ENCODE measurements around the gene SPANXN4. TPM values are rescaled to one million over a fixed set of nuclear protein-coding genes. Genes with fewer than 3 reads are reported as not detected.

Gene SPANXN4, protein sequence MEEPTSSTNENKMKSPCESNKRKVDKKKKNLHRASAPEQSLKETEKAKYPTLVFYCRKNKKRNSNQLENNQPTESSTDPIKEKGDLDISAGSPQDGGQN
- total RNA-seq: not detected

GRCh38 chrX:143025628-143026027 is at the start of gene SPANXN4:
SPANXN4 (plus strand) TSS chrX:143025928; CDS start chrX:143026015, 87 bp downstream.
- in situ Hi-C loops (cut with MboI; ENCODE audit: low pct_unique_long_range_greater_than_20kb in 2 of 9, low sequenced_read_pairs in 9 of 9, unreplicated experiment in 9 of 9): no loop called here
- Histone ChIP-seq H3K27ac (no peak within 1 kb of the TSS), H3K4me3 (no peak within 1 kb of the TSS), H3K4me1 (replicated peaks in 1 of 2) (no peaks in the 10 kb centered on the region)
- WGBS, 10 experiments: 20 to 33% methylated on average over 1 of the region's 2 CpGs; no CpG with 5 or more reads in 8 of the 10 experiments
- ATAC-seq (replicated peaks in 6 of 8): no peak

- no peak overlapping the region for H3K27ac ChIP-seq
- WGBS, 10 experiments: 0 to 95% (median 3%) methylated on average over 1 to 6 of the region's 6 CpGs; no CpG with 5 or more reads in 5 of the 10 experiments
- no peaks in the 10 kb centered on the region for H3K4me1 ChIP-seq (replicated peaks in 1 of 2)
- ATAC-seq (replicated peaks in 6 of 8): no peak
- no peak overlapping the region for H3K4me3 ChIP-seq
- in situ Hi-C loops (cut with MboI; ENCODE audit: low pct_unique_long_range_greater_than_20kb in 2 of 9, low sequenced_read_pairs in 9 of 9, unreplicated experiment in 9 of 9): no loop called here
Measured at GRCh38 chrX:142977128-142977914, 48.4 kb upstream of the SPANXN4 start.

GRCh38 chrX:142978130-142978684 is 47.5 kb upstream of the SPANXN4 start:
- no peak for ATAC-seq (replicated peaks in 6 of 8)
- Histone ChIP-seq H3K4me1 (replicated peaks in 1 of 2) (no peaks in the 10 kb centered on the region), H3K4me3 (no peak overlapping the region), H3K27ac (no peak overlapping the region)
- in situ Hi-C loops (cut with MboI; ENCODE audit: low pct_unique_long_range_greater_than_20kb in 2 of 9, low sequenced_read_pairs in 9 of 9, unreplicated experiment in 9 of 9): no loop called here
- WGBS, 10 experiments: 0 to 40% (median 16%) methylated on average over 1 to 4 of the region's 4 CpGs; no CpG with 5 or more reads in 1 of the 10 experiments

DNA sequence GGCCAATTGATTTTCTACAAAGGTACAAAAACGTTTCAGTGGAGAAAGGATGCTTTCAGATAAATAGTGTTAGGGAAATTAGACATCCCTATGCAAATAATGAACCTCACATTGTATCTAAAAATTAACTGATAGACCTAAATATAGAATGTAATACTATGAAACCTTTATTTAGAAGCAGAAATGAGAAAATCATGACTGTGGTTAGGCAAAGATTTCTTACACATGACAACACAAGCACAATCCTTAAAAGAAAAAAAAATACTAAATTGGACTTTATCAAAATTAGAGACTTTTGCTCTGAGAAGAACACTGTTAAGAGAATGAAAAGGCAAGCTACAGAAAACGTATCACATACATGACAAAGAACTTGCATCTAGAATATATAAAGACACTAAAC is 43.0 kb upstream of the SPANXN4 start:
- Histone ChIP-seq H3K27ac (no peak overlapping the region), H3K4me1 (replicated peaks in 1 of 2) (no peaks in the 10 kb centered on the region), H3K4me3 (no peak overlapping the region)
- in situ Hi-C loops (cut with MboI; ENCODE audit: low pct_unique_long_range_greater_than_20kb in 2 of 9, low sequenced_read_pairs in 9 of 9, unreplicated experiment in 9 of 9): no loop called here
- 0 to 100% (median 5%) methylated on average over 1 to 2 of the region's 2 CpGs; no CpG with 5 or more reads in 1 of the 10 experiments for WGBS, 10 experiments
- no peak for ATAC-seq (replicated peaks in 6 of 8)

DNA sequence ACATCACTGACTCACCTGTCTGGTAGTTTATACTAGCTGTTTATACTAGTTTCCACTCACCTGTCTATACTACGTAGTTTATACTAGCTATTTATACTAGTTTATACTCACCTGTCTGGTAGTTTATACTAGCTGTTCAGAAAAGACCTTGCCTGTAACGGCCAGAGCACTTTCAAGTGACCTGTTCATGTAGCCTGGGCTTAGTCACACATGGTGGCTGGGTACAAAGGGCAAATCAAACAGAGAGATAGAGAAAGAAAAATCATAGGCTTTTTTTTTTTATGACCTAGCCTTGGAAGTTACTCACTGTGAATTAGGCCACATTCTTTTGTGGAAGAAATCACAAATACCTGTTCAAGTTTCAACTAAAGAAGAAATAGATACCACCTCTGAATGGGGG is 30.7 kb upstream of the SPANXN4 start:
- in situ Hi-C loops (cut with MboI; ENCODE audit: low pct_unique_long_range_greater_than_20kb in 2 of 9, low sequenced_read_pairs in 9 of 9, unreplicated experiment in 9 of 9): no loop called here
- 0 to 13% methylated on average over 1 to 2 of the region's 2 CpGs; no CpG with 5 or more reads in 8 of the 10 experiments for WGBS, 10 experiments
- ATAC-seq (replicated peaks in 6 of 8): no peak
- Histone ChIP-seq H3K4me1 (replicated peaks in 1 of 2) (no peaks in the 10 kb centered on the region), H3K4me3 (no peak overlapping the region), H3K27ac (no peak overlapping the region)

GRCh38 chrX:142998447-142999198 is 27.1 kb upstream of the SPANXN4 start:
- Histone ChIP-seq H3K27ac (no peak overlapping the region), H3K4me1 (replicated peaks in 1 of 2) (no peaks in the 10 kb centered on the region), H3K4me3 (no peak overlapping the region)
- ATAC-seq (replicated peaks in 6 of 8): no peak
- in situ Hi-C loops (cut with MboI; ENCODE audit: low pct_unique_long_range_greater_than_20kb in 2 of 9, low sequenced_read_pairs in 9 of 9, unreplicated experiment in 9 of 9): no loop called here
- WGBS, 10 experiments: 10 to 60% (median 48%) methylated on average over 1 to 8 of the region's 8 CpGs; no CpG with 5 or more reads in 5 of the 10 experiments

GRCh38 chrX:142999199-142999701 is 26.5 kb upstream of the SPANXN4 start:
- Histone ChIP-seq H3K4me1 (replicated peaks in 1 of 2) (no peaks in the 10 kb centered on the region), H3K27ac (no peak overlapping the region), H3K4me3 (no peak overlapping the region)
- WGBS, 10 experiments: 0 to 86% (median 63%) methylated on average over 1 to 6 of the region's 6 CpGs; no CpG with 5 or more reads in 5 of the 10 experiments
- no peak for ATAC-seq (replicated peaks in 6 of 8)
- in situ Hi-C loops (cut with MboI; ENCODE audit: low pct_unique_long_range_greater_than_20kb in 2 of 9, low sequenced_read_pairs in 9 of 9, unreplicated experiment in 9 of 9): no loop called here

DNA sequence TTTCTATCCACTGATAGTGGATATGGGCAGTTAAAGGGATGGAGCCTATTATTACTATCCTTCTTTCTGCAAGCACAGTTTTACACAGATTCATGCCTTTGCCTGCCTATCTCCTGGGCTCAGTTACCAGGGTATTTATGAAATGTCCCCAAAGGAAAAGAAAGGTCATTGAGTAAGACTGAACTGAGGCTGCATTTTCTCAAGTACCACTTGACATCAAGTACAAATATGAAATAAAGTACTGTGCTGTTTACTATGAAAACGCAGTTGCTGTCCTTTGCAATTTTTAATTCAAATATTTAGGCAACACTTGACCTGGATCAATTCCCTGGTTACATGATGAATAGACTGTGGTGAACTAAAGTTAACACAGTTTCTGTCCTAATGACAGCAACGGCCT is 23.5 kb upstream of the SPANXN4 start:
- no peak for ATAC-seq (replicated peaks in 6 of 8)
- Histone ChIP-seq H3K27ac (no peak overlapping the region), H3K4me1 (replicated peaks in 1 of 2) (no peaks in the 10 kb centered on the region), H3K4me3 (no peak overlapping the region)
- in situ Hi-C loops (cut with MboI; ENCODE audit: low pct_unique_long_range_greater_than_20kb in 2 of 9, low sequenced_read_pairs in 9 of 9, unreplicated experiment in 9 of 9): no loop called here
- WGBS, 10 experiments: 0 to 92% (median 60%) methylated on average over 1 to 2 of the region's 2 CpGs; no CpG with 5 or more reads in 5 of the 10 experiments

DNA sequence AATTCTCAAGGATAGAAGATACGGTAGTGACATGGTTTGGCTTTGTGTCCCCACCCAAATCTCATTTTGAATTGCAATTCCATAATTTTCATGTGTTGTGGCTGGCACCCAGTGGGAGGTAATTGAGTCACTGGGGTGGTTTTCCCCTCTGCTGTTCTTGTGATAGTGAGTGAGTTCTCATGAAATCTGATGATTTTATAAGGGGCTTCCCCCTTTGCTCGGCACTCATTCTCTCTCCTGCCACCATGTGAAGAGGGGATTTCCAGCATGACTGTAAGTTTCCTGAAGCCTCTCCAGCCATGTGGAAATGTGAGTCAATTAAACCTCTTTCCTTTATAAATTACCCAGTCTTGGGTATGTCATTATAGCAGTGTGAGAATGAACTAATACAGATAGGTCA is 8.5 kb upstream of the SPANXN4 start:
- Histone ChIP-seq H3K27ac (no peak overlapping the region), H3K4me1 (replicated peaks in 1 of 2) (no peaks in the 10 kb centered on the region), H3K4me3 (no peak overlapping the region)
- no peak for ATAC-seq (replicated peaks in 6 of 8)
- in situ Hi-C loops (cut with MboI; ENCODE audit: low pct_unique_long_range_greater_than_20kb in 2 of 9, low sequenced_read_pairs in 9 of 9, unreplicated experiment in 9 of 9): no loop called here
- 0 to 52% (median 0%) methylated on average over 1 to 2 of the region's 2 CpGs; no CpG with 5 or more reads in 7 of the 10 experiments for WGBS, 10 experiments

- in situ Hi-C loops (cut with MboI; ENCODE audit: low pct_unique_long_range_greater_than_20kb in 2 of 9, low sequenced_read_pairs in 9 of 9, unreplicated experiment in 9 of 9): no loop called here
- Histone ChIP-seq H3K27ac (no peak overlapping the region), H3K4me1 (replicated peaks in 1 of 2) (no peaks in the 10 kb centered on the region), H3K4me3 (no peak overlapping the region)
- 0 to 100% (median 8%) methylated on average over 1 to 4 of the region's 6 CpGs; no CpG with 5 or more reads in 5 of the 10 experiments for WGBS, 10 experiments
- no peak for ATAC-seq (replicated peaks in 6 of 8)
Measured at GRCh38 chrX:143027275-143027674, 1.5 kb downstream of the SPANXN4 start.

- Histone ChIP-seq H3K27ac (no peak overlapping the region), H3K4me1 (replicated peaks in 1 of 2) (no peaks in the 10 kb centered on the region), H3K4me3 (no peak overlapping the region)
- no peak for ATAC-seq (replicated peaks in 6 of 8)
- in situ Hi-C loops (cut with MboI; ENCODE audit: low pct_unique_long_range_greater_than_20kb in 2 of 9, low sequenced_read_pairs in 9 of 9, unreplicated experiment in 9 of 9): no loop called here
- WGBS, 10 experiments: 0 to 100% (median 47%) methylated on average over 1 to 2 of the region's 2 CpGs; no CpG with 5 or more reads in 4 of the 10 experiments
Measured at GRCh38 chrX:143047511-143047910, 21.8 kb downstream of the SPANXN4 start.

GRCh38 chrX:143058120-143058519 is 32.4 kb downstream of the SPANXN4 start:
- WGBS, 10 experiments: 7 to 20% methylated on average over 1 to 2 of the region's 4 CpGs; no CpG with 5 or more reads in 8 of the 10 experiments
- Histone ChIP-seq H3K4me1 (replicated peaks in 1 of 2) (peaks cover 2 to 6% of the 10 kb centered on the region in 2 donors), H3K4me3 (no peak overlapping the region), H3K27ac (peak overlapping the region in 1 of 2 donors; percentile 5)
- in situ Hi-C loops (cut with MboI; ENCODE audit: low pct_unique_long_range_greater_than_20kb in 2 of 9, low sequenced_read_pairs in 9 of 9, unreplicated experiment in 9 of 9): no loop called here
- ATAC-seq (replicated peaks in 6 of 8): peak in 4 of 8 experiments; percentile 65 to 72 (median 68)

GRCh38 chrX:143081231-143081630 is 55.5 kb downstream of the SPANXN4 start:
- Histone ChIP-seq H3K4me1 (replicated peaks in 1 of 2) (no peaks in the 10 kb centered on the region), H3K4me3 (no peak overlapping the region), H3K27ac (no peak overlapping the region)
- 0 to 100% (median 65%) methylated on average over 1 to 3 of the region's 3 CpGs; no CpG with 5 or more reads in 3 of the 10 experiments for WGBS, 10 experiments
- in situ Hi-C loops (cut with MboI; ENCODE audit: low pct_unique_long_range_greater_than_20kb in 2 of 9, low sequenced_read_pairs in 9 of 9, unreplicated experiment in 9 of 9): no loop called here
- no peak for ATAC-seq (replicated peaks in 6 of 8)
